Measurements from ENCODE around the gene FAM229A.

Gene FAM229A

GRCh38 chr1:32331549-32331948 is 30.7 kb downstream of the FAM229A start:
- DNase-seq (ENCODE audit: low read depth in 2 of 2), result no peak

- no peak for DNase-seq (ENCODE audit: low read depth in 2 of 2)
Measured at GRCh38 chr1:32330558-32331151, 31.6 kb downstream of the FAM229A start.

- no peak for DNase-seq (ENCODE audit: low read depth in 2 of 2)
Measured at GRCh38 chr1:32329931-32330466, 32.3 kb downstream of the FAM229A start.

- DNase-seq (ENCODE audit: low read depth in 2 of 2), result no peak
Measured at GRCh38 chr1:32327204-32327603, 35.1 kb downstream of the FAM229A start.

- DNase-seq (ENCODE audit: low read depth in 2 of 2), result no peak
Measured at GRCh38 chr1:32321712-32322291, 40.5 kb downstream of the FAM229A start.

GRCh38 chr1:32318127-32318869 is 44.0 kb downstream of the FAM229A start:
- no peak for DNase-seq (ENCODE audit: low read depth in 2 of 2)

- DNase-seq (ENCODE audit: low read depth in 2 of 2), result no peak
Measured at GRCh38 chr1:32316903-32317277, 45.4 kb downstream of the FAM229A start.

- no peak for DNase-seq (ENCODE audit: low read depth in 2 of 2)
Measured at GRCh38 chr1:32311709-32312393, 50.4 kb downstream of the FAM229A start.

Measured in fibroblast of skin of left biceps (primary cell).